Testis (tissue), 2 donors: Measurements from ENCODE around the gene PXYLP1.

ENCODE experiments used
- CTCF ChIP-seq, 3 experiments: fragments of 450-650 bp in 2 of 3; fragments of 200-600 bp in 1 of 3; sonication (generic) in 1 of 3; IDR thresholded peaks; one replicate each; pipeline ENCODE4 v1.5.1; 2016 to 2019; ENCODE audit warnings: antibody characterized with exemption in 3 of 3, mild to moderate bottlenecking in 2 of 3, moderate library complexity in 1 of 3
- POLR2A ChIP-seq: fragments of 450-650 bp; IDR thresholded peaks from one replicate; pipeline ENCODE4 v1.6.1; 2017; ENCODE audit warnings: antibody characterized with exemption, mild to moderate bottlenecking, moderate library complexity

- TF ChIP-seq POLR2A (no peak), CTCF (IDR thresholded peaks at IDR 0.05) (no peak)
These were observed 27.3 kb upstream of the PXYLP1 start for GRCh38 chr3:141204343-141204742.
